ENCODE measurements around the gene PLA2G12B. TPM values are rescaled to one million over a fixed set of nuclear protein-coding genes. Genes with fewer than 3 reads are reported as not detected.

The PLA2G12B gene
- total and polyA plus RNA-seq, 2 of the 8 experiments (the other 6 are each of a cell fraction or from before 2014, with no cell fraction given), result not detected

DNA sequence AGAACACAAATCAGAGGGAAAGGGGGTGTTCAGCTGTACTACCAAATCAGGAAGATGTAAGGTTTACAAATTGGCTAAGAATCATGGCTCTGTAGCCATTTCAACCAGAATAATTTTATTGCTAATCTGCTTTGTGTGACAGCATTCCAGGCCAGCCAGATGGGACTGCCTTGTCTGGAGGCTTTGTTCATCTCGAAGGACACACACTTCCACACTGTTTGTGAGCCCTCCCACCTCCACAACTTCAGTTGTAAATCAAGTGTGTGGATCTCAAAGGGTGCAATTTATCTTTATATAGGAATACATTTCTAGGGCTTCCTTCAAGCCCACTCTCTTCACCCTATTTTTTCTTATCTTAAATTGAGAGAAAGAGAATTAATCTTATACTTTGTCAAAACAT lies 68.0 kb downstream of the PLA2G12B start (continued):
- TF ChIP-seq USF2 (IDR thresholded peaks at IDR 0.05; ENCODE audit: low read length), result no peak
- TF ChIP-seq PHF8 (conservative IDR thresholded peaks at IDR 0.05; ENCODE audit: low read depth, low read length), result no peak
- TF ChIP-seq RXRA (IDR thresholded peaks at IDR 0.05; ENCODE audit: insufficient read depth, low read depth, low read length), result no peak
- TF ChIP-seq CBX8 (IDR thresholded peaks at IDR 0.05; ENCODE audit: borderline replicate concordance, low read depth, low read length), result no peak
- TF ChIP-seq RBBP5 (IDR thresholded peaks at IDR 0.05; ENCODE audit: borderline replicate concordance, low read depth, low read length), result no peak

Measured in H1 (cell line).